ENCODE data around the gene FGFRL1.

Gene FGFRL1

DNA sequence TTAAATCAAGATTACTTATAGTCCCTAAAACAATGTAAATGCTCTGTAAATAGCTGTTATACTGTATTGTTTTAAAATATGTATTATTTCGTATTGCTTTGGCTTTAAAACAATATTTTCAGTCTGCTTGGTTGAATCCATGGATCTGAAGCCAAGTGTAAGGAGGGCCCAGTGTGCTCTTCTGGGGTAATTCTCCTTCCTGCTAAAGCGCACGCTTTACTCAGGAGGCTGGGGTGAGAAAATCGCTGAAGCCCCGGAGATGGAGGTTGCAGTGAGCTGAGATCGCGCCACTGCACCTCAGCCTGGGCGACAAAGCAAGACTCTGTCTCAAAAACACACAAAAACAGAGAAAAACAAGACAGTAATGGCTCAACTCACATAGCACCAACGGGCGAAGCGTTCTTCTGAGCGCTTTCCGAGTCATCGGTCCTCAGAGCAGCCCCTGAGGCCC, 25.0 kb upstream of the FGFRL1 start:
- peak overlapping the region; percentile 39 for H3K27ac ChIP-seq (replicated peaks)
- no peak for DNase-seq (ENCODE audit: low read depth in 1 of 2, low spot score in 1 of 2)
- no peak for TF ChIP-seq GABPA (IDR thresholded peaks at IDR 0.05; ENCODE audit: low read depth)
- TF ChIP-seq REST (IDR thresholded peaks at IDR 0.05; ENCODE audit: insufficient replicate concordance, low read depth) = no peak
- no peak for TF ChIP-seq POLR2AphosphoS5 (IDR thresholded peaks at IDR 0.05; ENCODE audit: low read depth)
- TF ChIP-seq, protein P1, sequence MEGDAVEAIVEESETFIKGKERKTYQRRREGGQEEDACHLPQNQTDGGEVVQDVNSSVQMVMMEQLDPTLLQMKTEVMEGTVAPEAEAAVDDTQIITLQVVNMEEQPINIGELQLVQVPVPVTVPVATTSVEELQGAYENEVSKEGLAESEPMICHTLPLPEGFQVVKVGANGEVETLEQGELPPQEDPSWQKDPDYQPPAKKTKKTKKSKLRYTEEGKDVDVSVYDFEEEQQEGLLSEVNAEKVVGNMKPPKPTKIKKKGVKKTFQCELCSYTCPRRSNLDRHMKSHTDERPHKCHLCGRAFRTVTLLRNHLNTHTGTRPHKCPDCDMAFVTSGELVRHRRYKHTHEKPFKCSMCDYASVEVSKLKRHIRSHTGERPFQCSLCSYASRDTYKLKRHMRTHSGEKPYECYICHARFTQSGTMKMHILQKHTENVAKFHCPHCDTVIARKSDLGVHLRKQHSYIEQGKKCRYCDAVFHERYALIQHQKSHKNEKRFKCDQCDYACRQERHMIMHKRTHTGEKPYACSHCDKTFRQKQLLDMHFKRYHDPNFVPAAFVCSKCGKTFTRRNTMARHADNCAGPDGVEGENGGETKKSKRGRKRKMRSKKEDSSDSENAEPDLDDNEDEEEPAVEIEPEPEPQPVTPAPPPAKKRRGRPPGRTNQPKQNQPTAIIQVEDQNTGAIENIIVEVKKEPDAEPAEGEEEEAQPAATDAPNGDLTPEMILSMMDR (IDR thresholded peaks at IDR 0.05; ENCODE audit: insufficient read depth, low read length) = no peak
- TF ChIP-seq SPI1 (IDR thresholded peaks at IDR 0.05; ENCODE audit: borderline replicate concordance, low read depth) = no peak
- no peaks in the 10 kb centered on the region for H3K27me3 ChIP-seq (ENCODE audit: insufficient read depth, poor library complexity, severe bottlenecking)
- peak overlapping the region; percentile 48 for H3K4me3 ChIP-seq (replicated peaks; ENCODE audit: insufficient read depth, low read length)

GRCh38 chr4:986879-987623, 24.4 kb upstream of the FGFRL1 start, which contains the start of gene IDUA:
Gene IDUA, plus strand, starts transcription at chr4:987044. Its CDS starts 41 bp downstream, at chr4:987085.
- peak within 1 kb of the TSS; percentile 39 for H3K27ac ChIP-seq (replicated peaks)
- DNase-seq (ENCODE audit: low read depth in 1 of 2, low spot score in 1 of 2) = peak; percentile 65 to 71
- H3K27me3 ChIP-seq (ENCODE audit: insufficient read depth, poor library complexity, severe bottlenecking) = no peaks in the 10 kb centered on the region
- H3K4me3 ChIP-seq (replicated peaks; ENCODE audit: insufficient read depth, low read length) = peak within 1 kb of the TSS; percentile 48
- peak; percentile 35; the same call in 1 of the 2 replicates for TF ChIP-seq POLR2AphosphoS5 (IDR thresholded peaks at IDR 0.05; ENCODE audit: low read depth)
- TF ChIP-seq SPI1 (IDR thresholded peaks at IDR 0.05; ENCODE audit: borderline replicate concordance, low read depth) = no peak

- Histone ChIP-seq H3K4me3 (replicated peaks; ENCODE audit: insufficient read depth, low read length) (peak overlapping the region; percentile 48), H3K27ac (replicated peaks) (no peak overlapping the region), H3K27me3 (ENCODE audit: insufficient read depth, poor library complexity, severe bottlenecking) (no peaks in the 10 kb centered on the region)
- TF ChIP-seq, protein P1 (IDR thresholded peaks at IDR 0.05; ENCODE audit: insufficient read depth, low read length) = no peak
- no peak for TF ChIP-seq SPI1 (IDR thresholded peaks at IDR 0.05; ENCODE audit: borderline replicate concordance, low read depth)
- TF ChIP-seq REST (IDR thresholded peaks at IDR 0.05; ENCODE audit: insufficient replicate concordance, low read depth) = no peak
- TF ChIP-seq POLR2AphosphoS5 (IDR thresholded peaks at IDR 0.05; ENCODE audit: low read depth) = no peak
- no peak for TF ChIP-seq GABPA (IDR thresholded peaks at IDR 0.05; ENCODE audit: low read depth)
- DNase-seq (ENCODE audit: low read depth in 1 of 2, low spot score in 1 of 2) = no peak
Measured at GRCh38 chr4:987624-988513, 23.6 kb upstream of the FGFRL1 start.
